HG02623 (cell line): ENCODE measurements around the gene CNPY1.
"Not testable (repeated sequence)": the region's sequence is repeated elsewhere in the genome, so short reads cannot be mapped to it uniquely, and the experiment has no call there.

ENCODE experiments used
- ATAC-seq: cut with Tn5 transposase; IDR thresholded peaks from one replicate; pipeline ENCODE4 v1.9.1; 2021; ENCODE audit warnings: moderate library complexity; ENCODE audit not compliant: unreplicated experiment

Gene CNPY1

GRCh38 chr7:155579565-155579964 lies 33.2 kb upstream of the CNPY1 start:
- ATAC-seq: no peak

GRCh38 chr7:155578016-155578415 lies 31.7 kb upstream of the CNPY1 start:
- ATAC-seq: no peak

- no peak for ATAC-seq
Measured at GRCh38 chr7:155577509-155577905, 31.1 kb upstream of the CNPY1 start.

GRCh38 chr7:155576900-155577508 lies 30.6 kb upstream of the CNPY1 start:
- ATAC-seq: no peak

GRCh38 chr7:155576416-155576815 lies 30.1 kb upstream of the CNPY1 start:
- no peak for ATAC-seq

GRCh38 chr7:155574556-155575290 lies 28.4 kb upstream of the CNPY1 start:
- no peak for ATAC-seq

- no peak for ATAC-seq
Measured at GRCh38 chr7:155571581-155572345, 25.4 kb upstream of the CNPY1 start.

GRCh38 chr7:155570991-155571390 lies 24.6 kb upstream of the CNPY1 start:
- no peak for ATAC-seq

GRCh38 chr7:155570171-155570958 lies 24.0 kb upstream of the CNPY1 start:
- ATAC-seq: no peak

GRCh38 chr7:155569681-155570080 lies 23.3 kb upstream of the CNPY1 start:
- ATAC-seq: no peak

- ATAC-seq: no peak
Measured at GRCh38 chr7:155568842-155569494, 22.6 kb upstream of the CNPY1 start.

GRCh38 chr7:155568333-155568660 lies 21.9 kb upstream of the CNPY1 start:
- no peak for ATAC-seq

GRCh38 chr7:155567646-155568332 lies 21.4 kb upstream of the CNPY1 start:
- ATAC-seq: no peak

GRCh38 chr7:155566011-155566836 lies 19.9 kb upstream of the CNPY1 start:
- ATAC-seq: no peak

- ATAC-seq: no peak
Measured at GRCh38 chr7:155565596-155565995, 19.2 kb upstream of the CNPY1 start.

GRCh38 chr7:155562976-155563375 lies 16.6 kb upstream of the CNPY1 start:
- ATAC-seq: not testable (repeated sequence)

GRCh38 chr7:155562106-155562505 lies 15.7 kb upstream of the CNPY1 start:
- ATAC-seq: no peak

- ATAC-seq: no peak
Measured at GRCh38 chr7:155560982-155561686, 14.8 kb upstream of the CNPY1 start.
